Measurements from ENCODE around the gene CYP2F1. TPM values are rescaled to one million over a fixed set of nuclear protein-coding genes. Genes with fewer than 3 reads are reported as not detected.
"Not testable (repeated sequence)": the region's sequence is repeated elsewhere in the genome, so short reads cannot be mapped to it uniquely, and the experiment has no call there.

CYP2F1 gene
- total and polyA plus RNA-seq, 7 experiments from 2014 or later, result 0.32 to 1.1 (median 0.96) TPM; not detected in 4

GRCh38 chr19:41133260-41133659 is 19.0 kb downstream of the CYP2F1 start:
- Mint-ChIP-seq H3K9me3 (peaks cover 0 to 1% (median 0%) of the 10 kb centered on the region in 11 donors), H3K4me1 (peaks cover 11 to 32% (median 20%) of the 10 kb centered on the region in 7 donors), H3K4me3 (peak overlapping the region in 7 of 10 donors; percentile 9 to 85 (median 53)), H3K27me3 (peaks cover 0 to 54% (median 0%) of the 10 kb centered on the region in 5 donors), H3K27ac (peak overlapping the region in 2 of 9 donors; percentile 62 to 83), H3K36me3 (no peaks in the 10 kb centered on the region)
- no peak for ATAC-seq
- Histone ChIP-seq H3K27ac (ENCODE audit: low read depth, low read length) (no peak overlapping the region), H3K9me3 (ENCODE audit: control insufficient read depth in 2 of 3, low read length in 3 of 3) (no peaks in the 10 kb centered on the region), H3K36me3 (ENCODE audit: control insufficient read depth in 2 of 3, insufficient read depth in 3 of 3, low read length in 3 of 3) (no peaks in the 10 kb centered on the region), H3K4me1 (ENCODE audit: control insufficient read depth in 2 of 2, insufficient read depth in 2 of 2, low read length in 2 of 2) (peaks cover 1 to 10% of the 10 kb centered on the region in 2 donors), H3K4me3 (ENCODE audit: low read length) (no peak overlapping the region), H3K27me3 (ENCODE audit: control insufficient read depth in 2 of 2, insufficient read depth in 2 of 2, low read length in 2 of 2) (no peaks in the 10 kb centered on the region)
- DNase-seq, result no peak
- intact Hi-C loops (cut with micrococcal nuclease), result no loop called here
- POLR2A ChIA-PET, result no interaction called here
- CTCF ChIA-PET, result no interaction called here

GRCh38 chr19:41134616-41135015 is 20.4 kb downstream of the CYP2F1 start:
- Mint-ChIP-seq H3K4me1 (peaks cover 11 to 28% (median 14%) of the 10 kb centered on the region in 7 donors), H3K36me3 (no peaks in the 10 kb centered on the region), H3K9me3 (peaks cover 0 to 1% (median 0%) of the 10 kb centered on the region in 11 donors), H3K27ac (peak overlapping the region in 7 of 9 donors; percentile 47 to 83 (median 78)), H3K4me3 (peak overlapping the region; percentile 59 to 94 (median 85)), H3K27me3 (peaks cover 0 to 45% (median 0%) of the 10 kb centered on the region in 5 donors)
- no peaks in the 10 kb centered on the region for H3K36me3 ChIP-seq (ENCODE audit: control insufficient read depth in 2 of 3, insufficient read depth in 3 of 3, low read length in 3 of 3)
- no peak overlapping the region for H3K4me3 ChIP-seq (ENCODE audit: low read length)
- H3K27me3 ChIP-seq (ENCODE audit: control insufficient read depth in 2 of 2, insufficient read depth in 2 of 2, low read length in 2 of 2), result no peaks in the 10 kb centered on the region
- no peak overlapping the region for H3K27ac ChIP-seq (ENCODE audit: low read depth, low read length)
- ATAC-seq (no peak), DNase-seq (no peak)
- H3K4me1 ChIP-seq (ENCODE audit: control insufficient read depth in 2 of 2, insufficient read depth in 2 of 2, low read length in 2 of 2), result peaks cover 0 to 4% of the 10 kb centered on the region in 2 donors
- CTCF ChIA-PET, result no interaction called here
- POLR2A ChIA-PET, result no interaction called here
- intact Hi-C loops (cut with micrococcal nuclease), result no loop called here
- no peaks in the 10 kb centered on the region for H3K9me3 ChIP-seq (ENCODE audit: control insufficient read depth in 2 of 3, low read length in 3 of 3)

- H3K4me3 ChIP-seq (ENCODE audit: low read length), result peak overlapping the region; percentile 61
- POLR2A ChIA-PET, result not testable (repeated sequence)
Measured at GRCh38 chr19:41135390-41136384, 21.5 kb downstream of the CYP2F1 start.

GRCh38 chr19:41136636-41137455 is 22.6 kb downstream of the CYP2F1 start:
- Histone ChIP-seq H3K4me3 (ENCODE audit: low read length) (no peak overlapping the region), H3K9me3 (ENCODE audit: control insufficient read depth in 2 of 3, low read length in 3 of 3) (no peaks in the 10 kb centered on the region), H3K27me3 (ENCODE audit: control insufficient read depth in 2 of 2, insufficient read depth in 2 of 2, low read length in 2 of 2) (no peaks in the 10 kb centered on the region), H3K4me1 (ENCODE audit: control insufficient read depth in 2 of 2, insufficient read depth in 2 of 2, low read length in 2 of 2) (peaks cover 0 to 4% of the 10 kb centered on the region in 2 donors), H3K36me3 (ENCODE audit: control insufficient read depth in 2 of 3, insufficient read depth in 3 of 3, low read length in 3 of 3) (no peaks in the 10 kb centered on the region), H3K27ac (ENCODE audit: low read depth, low read length) (no peak overlapping the region)
- Mint-ChIP-seq H3K4me3 (peak overlapping the region; percentile 65 to 96 (median 85)), H3K27ac (peak overlapping the region in 3 of 9 donors; percentile 58 to 76 (median 67)), H3K4me1 (peaks cover 11 to 28% (median 14%) of the 10 kb centered on the region in 7 donors), H3K27me3 (peaks cover 0 to 34% (median 0%) of the 10 kb centered on the region in 5 donors), H3K9me3 (peaks cover 0 to 1% (median 0%) of the 10 kb centered on the region in 11 donors), H3K36me3 (no peaks in the 10 kb centered on the region)
- ATAC-seq (no peak), DNase-seq (no peak)
- intact Hi-C loops (cut with micrococcal nuclease), result no loop called here
- CTCF ChIA-PET, result interaction anchor here (1.4 kb wide), 1 partner anchor 13 kb away, joined by 3 read pairs; no protein-coding TSS in a partner anchor
- POLR2A ChIA-PET, result no interaction called here

More at GRCh38 chr19:41135390-41136384, 21.5 kb downstream of the CYP2F1 start:
- H3K9me3 ChIP-seq (ENCODE audit: control insufficient read depth in 2 of 3, low read length in 3 of 3); H3K36me3 Mint-ChIP-seq; H3K36me3 ChIP-seq (ENCODE audit: control insufficient read depth in 2 of 3, insufficient read depth in 3 of 3, low read length in 3 of 3); H3K27me3 ChIP-seq (ENCODE audit: control insufficient read depth in 2 of 2, insufficient read depth in 2 of 2, low read length in 2 of 2); H3K4me1 ChIP-seq (ENCODE audit: control insufficient read depth in 2 of 2, insufficient read depth in 2 of 2, low read length in 2 of 2); H3K9me3 Mint-ChIP-seq; intact Hi-C loops (cut with micrococcal nuclease); CTCF ChIA-PET: not testable (repeated sequence)
- peak; percentile 96 for ATAC-seq
- H3K4me3 Mint-ChIP-seq, result peak overlapping the region; percentile 85 to 96 (median 92)
- H3K4me1 Mint-ChIP-seq, result peaks cover 11 to 28% (median 14%) of the 10 kb centered on the region in 7 donors
- peaks cover 0 to 38% (median 0%) of the 10 kb centered on the region in 5 donors for H3K27me3 Mint-ChIP-seq
- H3K27ac Mint-ChIP-seq, result peak overlapping the region; percentile 76 to 96 (median 88)
- peak in 6 of 9 donors; percentile 12 to 48 (median 22) for DNase-seq
- H3K27ac ChIP-seq (ENCODE audit: low read depth, low read length), result peak overlapping the region; percentile 56

GRCh38 chr19:41144403-41144802 is 30.2 kb downstream of the CYP2F1 start:
- no peaks in the 10 kb centered on the region for H3K27me3 ChIP-seq (ENCODE audit: control insufficient read depth in 2 of 2, insufficient read depth in 2 of 2, low read length in 2 of 2)
- POLR2A ChIA-PET, result interaction anchor here (0.6 to 0.7 kb wide), 2 partner anchors 198 to 481 kb away, joined by 3 read pairs; no protein-coding TSS in a partner anchor
- no peak overlapping the region for H3K27ac ChIP-seq (ENCODE audit: low read depth, low read length)
- H3K4me1 ChIP-seq (ENCODE audit: control insufficient read depth in 2 of 2, insufficient read depth in 2 of 2, low read length in 2 of 2), result no peaks in the 10 kb centered on the region
- Mint-ChIP-seq H3K27ac (peak overlapping the region in 4 of 9 donors; percentile 44 to 78 (median 58)), H3K27me3 (peaks cover 0 to 29% (median 15%) of the 10 kb centered on the region in 5 donors), H3K4me1 (peaks cover 0 to 3% (median 0%) of the 10 kb centered on the region in 7 donors), H3K36me3 (no peaks in the 10 kb centered on the region), H3K4me3 (no peak overlapping the region), H3K9me3 (peaks cover 0 to 1% (median 0%) of the 10 kb centered on the region in 11 donors)
- CTCF ChIA-PET, result interaction anchor here (0.6 to 2.0 kb wide), 20 partner anchors 11 to 573 kb away, joined by 3 to 11 read pairs (median 4); no protein-coding TSS in a partner anchor
- DNase-seq (peak; percentile 68 to 88 (median 84)), ATAC-seq (peak; percentile 96)
- H3K9me3 ChIP-seq (ENCODE audit: control insufficient read depth in 2 of 3, low read length in 3 of 3), result no peaks in the 10 kb centered on the region
- no peak overlapping the region for H3K4me3 ChIP-seq (ENCODE audit: low read length)
- intact Hi-C loops (cut with micrococcal nuclease), result loop anchor here (1.0 to 2.0 kb wide), 8 partner anchors 17 to 482 kb away; no protein-coding TSS in a partner anchor
- no peaks in the 10 kb centered on the region for H3K36me3 ChIP-seq (ENCODE audit: control insufficient read depth in 2 of 3, insufficient read depth in 3 of 3, low read length in 3 of 3)

- H3K27me3 Mint-ChIP-seq, result peaks cover 0 to 21% (median 15%) of the 10 kb centered on the region in 5 donors
- ChIA-PET POLR2A (no interaction called here), CTCF (interaction anchor here (0.6 to 1.0 kb wide), 2 partner anchors 10 to 175 kb away, joined by 3 read pairs; no protein-coding TSS in a partner anchor)
- intact Hi-C loops (cut with micrococcal nuclease), result no loop called here
- H3K4me1 Mint-ChIP-seq, result no peaks in the 10 kb centered on the region
- no peaks in the 10 kb centered on the region for H3K36me3 Mint-ChIP-seq
- no peak overlapping the region for H3K27ac Mint-ChIP-seq
- H3K9me3 ChIP-seq (ENCODE audit: control insufficient read depth in 2 of 3, low read length in 3 of 3), result no peaks in the 10 kb centered on the region
- H3K4me3 Mint-ChIP-seq, result no peak overlapping the region
- H3K4me3 ChIP-seq (ENCODE audit: low read length), result no peak overlapping the region
- H3K27me3 ChIP-seq (ENCODE audit: control insufficient read depth in 2 of 2, insufficient read depth in 2 of 2, low read length in 2 of 2), result no peaks in the 10 kb centered on the region
- H3K4me1 ChIP-seq (ENCODE audit: control insufficient read depth in 2 of 2, insufficient read depth in 2 of 2, low read length in 2 of 2), result no peaks in the 10 kb centered on the region
- no peak overlapping the region for H3K27ac ChIP-seq (ENCODE audit: low read depth, low read length)
- no peak for DNase-seq
- H3K9me3 Mint-ChIP-seq, result peaks cover 0 to 1% (median 0%) of the 10 kb centered on the region in 11 donors
- no peak for ATAC-seq
- no peaks in the 10 kb centered on the region for H3K36me3 ChIP-seq (ENCODE audit: control insufficient read depth in 2 of 3, insufficient read depth in 3 of 3, low read length in 3 of 3)
Measured at GRCh38 chr19:41149831-41150230, 35.6 kb downstream of the CYP2F1 start.

Measured in naive thymus-derived CD4-positive, alpha-beta T cell (primary cell).